ENCODE results near the gene CYB5R4.

- TF ChIP-seq CTCF (conservative IDR thresholded peaks at IDR 0.05) (no peak), ZFX (IDR thresholded peaks at IDR 0.05) (no peak)
These were observed 3.4 kb downstream of the CYB5R4 start for GRCh38 chr6:83862776-83863471.

Data from C4-2B (cell line).